CD14-positive monocyte (primary cell): ENCODE results near the gene PTOV1. TPM values are rescaled to one million over a fixed set of nuclear protein-coding genes. Genes with fewer than 3 reads are reported as not detected.
A peak's percentile ranks its signal among the peaks of the same experiment; 100 is the strongest.

Source experiments
- DNase-seq, 3 donors: peaks; one replicate each; pipeline ENCODE4 v3.0.0-alpha.2; 2011 to 2022
- H2AFZ ChIP-seq: 2 replicates; pipeline ENCODE4 v1.6.0; 2012; ENCODE audit warnings: mild to moderate bottlenecking, low read depth, low read length, inconsistent platforms; ENCODE audit not compliant: insufficient read depth, poor library complexity, severe bottlenecking
- H3K27ac ChIP-seq, 2 donors: 1 replicate in 1 of 2; 2 replicates in 1 of 2; pipeline ENCODE4 v1.5.1; 2012 to 2013; ENCODE audit warnings: low read length in 2 of 2, control low read depth in 1 of 2, inconsistent platforms in 1 of 2, low read depth in 1 of 2, mild to moderate bottlenecking in 1 of 2
- H3K27me3 ChIP-seq, 2 donors: one replicate each; pipeline versions ENCODE4 v1.6.0 to v1.6.1; 2011 to 2013; ENCODE audit warnings: low read length in 2 of 2; ENCODE audit not compliant: control insufficient read depth in 2 of 2, insufficient read depth in 2 of 2
- H3K36me3 ChIP-seq, 2 donors: replicated peaks in 1 of 2; 1 replicate in 1 of 2; 2 replicates in 1 of 2; pipeline versions ENCODE4 v1.5.1 to v1.6.1; 2012 to 2013; ENCODE audit warnings: low read length in 2 of 2, control low read depth in 1 of 2, inconsistent platforms in 1 of 2, mild to moderate bottlenecking in 1 of 2; ENCODE audit not compliant: insufficient read depth in 2 of 2, control insufficient read depth in 1 of 2
- H3K4me1 ChIP-seq, 2 donors: 1 replicate in 1 of 2; 2 replicates in 1 of 2; pipeline versions ENCODE4 v1.5.1 to v1.6.1; 2012 to 2013; ENCODE audit warnings: low read length in 2 of 2, control low read depth in 1 of 2, inconsistent platforms in 1 of 2, mild to moderate bottlenecking in 1 of 2, moderate library complexity in 1 of 2; ENCODE audit not compliant: insufficient read depth in 2 of 2, control insufficient read depth in 1 of 2
- H3K4me2 ChIP-seq: replicated peaks from 2 replicates; pipeline ENCODE3; 2012; ENCODE audit warnings: low read length, moderate library complexity, mild to moderate bottlenecking; ENCODE audit not compliant: poor library complexity, severe bottlenecking; ENCODE audit errors: extremely low read depth
- H3K4me3 ChIP-seq, 3 experiments: fragments of 200-600 bp in 1 of 3; sonication (generic) in 1 of 3; replicated peaks in 1 of 3; 1 replicate in 2 of 3; 2 replicates in 1 of 3; pipeline ENCODE4 v1.5.1; 2011 to 2013; ENCODE audit warnings: low read length in 3 of 3, mild to moderate bottlenecking in 3 of 3, control low read depth in 2 of 3, low read depth in 2 of 3, inconsistent platforms in 1 of 3, moderate library complexity in 1 of 3
- H3K79me2 ChIP-seq: 2 replicates; pipeline ENCODE4 v1.6.0; 2012; ENCODE audit warnings: mild to moderate bottlenecking, control low read depth, inconsistent platforms, low read length, moderate library complexity; ENCODE audit not compliant: insufficient read depth
- H3K9ac ChIP-seq: 2 replicates; pipeline ENCODE4 v1.6.0; 2017; ENCODE audit warnings: low read length, mild to moderate bottlenecking; ENCODE audit not compliant: insufficient read depth, poor library complexity, severe bottlenecking
- H3K9me3 ChIP-seq, 2 donors: replicated peaks in 1 of 2; 1 replicate in 1 of 2; 2 replicates in 1 of 2; pipeline versions ENCODE4 v1.5.1 to v1.6.1; 2012 to 2013; ENCODE audit warnings: low read length in 2 of 2, control low read depth in 1 of 2; ENCODE audit not compliant: control insufficient read depth in 1 of 2, insufficient read depth in 1 of 2
- H4K20me1 ChIP-seq: 2 replicates; pipeline ENCODE4 v1.6.0; 2012; ENCODE audit warnings: mild to moderate bottlenecking, low read length, control low read depth, moderate library complexity; ENCODE audit not compliant: insufficient read depth
- H3K27ac Mint-ChIP-seq, 7 donors: one replicate each; pipeline ENCODE4 v1.8.0; 2020; ENCODE audit warnings: mild to moderate bottlenecking in 7 of 7, mixed read lengths in 7 of 7, moderate library complexity in 6 of 7, inconsistent platforms in 2 of 7
- H3K27me3 Mint-ChIP-seq, 3 donors: one replicate each; pipeline ENCODE4 v1.8.0; 2021 to 2022; ENCODE audit warnings: low read depth in 3 of 3, mild to moderate bottlenecking in 3 of 3, mixed read lengths in 3 of 3, moderate library complexity in 3 of 3, inconsistent platforms in 1 of 3
- H3K36me3 Mint-ChIP-seq, 2 donors: one replicate each; pipeline ENCODE4 v1.8.0; 2020; ENCODE audit warnings: mixed read lengths in 2 of 2, inconsistent platforms in 1 of 2, mild to moderate bottlenecking in 1 of 2
- H3K4me1 Mint-ChIP-seq: one replicate; pipeline ENCODE4 v1.8.0; 2020; ENCODE audit warnings: mild to moderate bottlenecking, mixed read lengths
- H3K4me3 Mint-ChIP-seq, 2 donors: one replicate each; pipeline ENCODE4 v1.8.0; 2020; ENCODE audit warnings: mild to moderate bottlenecking in 2 of 2, mixed read lengths in 2 of 2, moderate library complexity in 1 of 2
- H3K9me3 Mint-ChIP-seq, 7 donors: one replicate each; pipeline ENCODE4 v1.8.0; 2020 to 2022; ENCODE audit warnings: mixed read lengths in 7 of 7, mild to moderate bottlenecking in 6 of 7, moderate library complexity in 6 of 7, inconsistent platforms in 2 of 7
- CTCF ChIP-seq: fragments of 200-600 bp; IDR thresholded peaks from one replicate; pipeline ENCODE4 v1.8.0; 2022; ENCODE audit warnings: antibody characterized with exemption, mild to moderate bottlenecking
- WGBS: methylation state at CpG from one replicate; pipeline ENCODE4 v1.1.5; 2013; ENCODE audit warnings: missing lambda C conversion rate; ENCODE audit not compliant: insufficient coverage; 5-methylcytosine and 5-hydroxymethylcytosine counted together
- intact Hi-C, 2 donors: fragments of 100-400 bp; cut with micrococcal nuclease; formaldehyde crosslinking; loops; one replicate each; pipeline versions ENCODE4 v1.15.0 to v1.15.1; 2023
- polyA plus RNA-seq, 3 donors: library from polyadenylated mRNA; depleted of rRNA in 1 of 3; unstranded in 2 of 3; stranded (reverse) in 1 of 3; fragments of 300-500 nt in 2 of 3; fragments of >200 nt in 1 of 3; fragmentation: Illumina TruSeq in 2 of 3; gene quantifications; 1 replicate in 2 of 3; 2 replicates in 1 of 3; pipeline ENCODE4 v1.2.3, GENCODE V29; 2012 to 2021

PTOV1 gene
- polyA plus RNA-seq, 3 donors: 18.3 to 67.9 (median 31.2) TPM

DNA sequence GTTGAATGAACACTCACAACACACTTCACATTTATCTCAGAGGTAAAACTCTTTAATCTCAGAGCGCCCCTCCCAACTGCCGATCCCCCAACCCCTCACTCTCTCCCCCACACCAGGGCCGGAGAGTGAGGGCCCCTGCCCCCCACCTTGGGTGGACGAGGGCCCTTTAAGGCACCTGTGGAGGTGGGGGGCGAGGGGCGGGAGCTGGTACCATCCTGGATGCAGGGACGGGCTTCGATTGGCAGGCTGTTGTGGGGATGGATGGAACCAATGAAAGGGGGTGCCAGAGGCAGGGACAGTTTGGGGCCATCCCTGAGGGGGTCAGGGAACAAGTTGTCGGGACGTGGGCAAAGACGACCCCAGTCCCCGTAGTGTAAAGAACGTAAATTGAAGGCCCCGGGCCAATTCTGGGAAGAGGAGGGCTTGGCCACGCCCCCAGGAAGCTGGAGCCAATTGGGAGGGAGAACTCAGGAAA, 18.1 kb downstream of the PTOV1 start:
- Mint-ChIP-seq H3K4me1 (peaks cover 54% of the 10 kb centered on the region), H3K4me3 (no peak overlapping the region), H3K9me3 (no peaks in the 10 kb centered on the region), H3K27ac (no peak overlapping the region), H3K27me3 (peaks cover 0 to 3% (median 0%) of the 10 kb centered on the region in 3 donors), H3K36me3 (peaks cover 18 to 46% of the 10 kb centered on the region in 2 donors)
- H3K9ac ChIP-seq: peak overlapping the region; percentile 52
- H3K4me2 ChIP-seq: peak overlapping the region; percentile 100
- peaks cover 2 to 11% of the 10 kb centered on the region in 2 donors for H3K36me3 ChIP-seq
- peak overlapping the region; percentile 90 for H2AFZ ChIP-seq
- H4K20me1 ChIP-seq: peaks cover 26% of the 10 kb centered on the region
- H3K4me3 ChIP-seq: peak overlapping the region; percentile 20 to 99 (median 37)
- no peak for TF ChIP-seq CTCF
- H3K27me3 ChIP-seq: no peaks in the 10 kb centered on the region
- H3K79me2 ChIP-seq: peaks cover 34% of the 10 kb centered on the region
- intact Hi-C loops: loop anchor here (5.0 kb wide), 3 partner anchors 52 to 102 kb away; partner anchors contain the start of genes AP2A1 (in 1 of the 2), FUZ (in 1 of the 2) and MED25 (in 1 of the 2)
- no peaks in the 10 kb centered on the region for H3K9me3 ChIP-seq
- no peak for DNase-seq
- H3K27ac ChIP-seq: peak overlapping the region; percentile 77 to 85
- peaks cover 51 to 60% of the 10 kb centered on the region in 2 donors for H3K4me1 ChIP-seq
- WGBS: 2% methylated on average over 12 of the region's 15 CpGs

DNA sequence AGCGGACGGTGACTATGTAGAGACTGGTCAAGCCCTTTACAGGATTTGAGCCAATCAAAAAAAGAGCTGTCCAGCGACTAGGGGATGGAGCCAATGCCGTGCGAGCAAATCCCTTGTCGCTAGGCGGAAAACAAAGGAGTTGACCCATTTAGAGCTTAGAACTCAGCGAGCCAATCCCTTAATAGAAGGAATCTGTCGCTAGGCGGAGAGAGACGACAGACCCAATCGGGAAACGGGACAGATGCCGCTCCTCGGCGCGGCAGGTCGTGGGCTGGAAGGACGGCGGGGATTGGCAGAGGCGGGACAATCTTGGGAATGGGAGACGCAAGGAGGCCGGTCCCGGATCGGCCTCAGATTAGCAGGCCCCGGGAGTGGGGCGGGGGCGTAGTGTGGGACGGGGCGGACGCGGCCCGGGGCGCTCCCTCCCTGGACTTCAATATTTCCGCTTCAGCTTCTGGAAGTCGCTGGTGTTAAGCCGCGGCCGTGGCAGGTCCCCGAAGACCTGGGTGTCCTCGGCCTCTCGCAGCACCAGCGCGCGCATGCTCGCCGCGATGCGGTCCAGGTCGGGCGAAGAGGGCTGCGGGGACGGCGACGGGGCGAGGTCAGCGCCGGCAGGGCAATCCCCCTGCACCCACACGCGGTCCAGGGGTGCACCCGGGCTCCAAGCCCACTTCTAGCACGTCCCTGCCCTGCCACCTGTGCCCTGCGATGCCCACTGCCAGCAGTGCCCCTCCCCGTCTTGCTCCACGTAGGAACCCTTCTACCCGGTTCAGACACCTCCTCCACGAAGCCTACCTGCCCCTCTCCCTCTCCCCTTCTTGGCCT, 18.7 kb downstream of the PTOV1 start:
- Mint-ChIP-seq H3K9me3 (no peaks in the 10 kb centered on the region), H3K27ac (peak overlapping the region in 4 of 7 donors; percentile 69 to 92 (median 79)), H3K4me1 (peaks cover 49% of the 10 kb centered on the region), H3K36me3 (peaks cover 17 to 45% of the 10 kb centered on the region in 2 donors), H3K4me3 (no peak overlapping the region), H3K27me3 (peaks cover 0 to 3% (median 0%) of the 10 kb centered on the region in 3 donors)
- Histone ChIP-seq H3K9me3 (no peaks in the 10 kb centered on the region), H3K27me3 (no peaks in the 10 kb centered on the region), H4K20me1 (peaks cover 20% of the 10 kb centered on the region), H3K27ac (peak overlapping the region; percentile 77 to 85), H3K4me3 (peak overlapping the region; percentile 43 to 99 (median 56)), H3K9ac (peak overlapping the region; percentile 63), H3K4me1 (peaks cover 51 to 59% of the 10 kb centered on the region in 2 donors), H3K79me2 (peaks cover 34% of the 10 kb centered on the region), H2AFZ (peak overlapping the region; percentile 90), H3K36me3 (peaks cover 0 to 4% of the 10 kb centered on the region in 2 donors), H3K4me2 (peak overlapping the region; percentile 100)
- peak; percentile 98 to 100 (median 99) for DNase-seq
- under 1% methylated on average over 62 of the region's 67 CpGs for WGBS
- intact Hi-C loops: loop anchor here (5.0 kb wide), 3 partner anchors 52 to 102 kb away; partner anchors contain the start of genes AP2A1 (in 1 of the 2), FUZ (in 1 of the 2) and MED25 (in 1 of the 2)
- TF ChIP-seq CTCF: no peak
